Activated CD8-positive, alpha-beta memory T cell treated with anti-CD3 and anti-CD28 coated beads, Interleukin-2, amount 10 ng/mL, durations not matched to agents 7 days and 5 days (primary cell): ENCODE results near the gene ATP6AP2. TPM values are rescaled to one million over a fixed set of nuclear protein-coding genes. Genes with fewer than 3 reads are reported as not detected.

ENCODE experiments used
- ATAC-seq: fragments of 150-1000 bp; cut with Tn5 transposase; one replicate; pipeline ENCODE4 v1.10.0; 2021; ENCODE audit warnings: moderate library complexity
- CTCF ChIA-PET: fragments of 350-600 bp; sonication (Branson Sonifier 250); formaldehyde crosslinking; loops from one replicate; lab custom pipeline; 2021; ENCODE audit warnings: antibody characterized with exemption; lab: Charles Lee
- DNase-seq: peaks from one replicate; pipeline ENCODE4 v3.0.0-alpha.2; 2020
- H3K27ac Mint-ChIP-seq: one replicate; pipeline ENCODE4 v1.8.0; 2021; ENCODE audit warnings: mild to moderate bottlenecking, mixed read lengths
- H3K27me3 Mint-ChIP-seq: one replicate; pipeline ENCODE4 v1.8.0; 2021; ENCODE audit warnings: mixed read lengths
- H3K36me3 Mint-ChIP-seq: one replicate; pipeline ENCODE4 v1.8.0; 2021; ENCODE audit warnings: mild to moderate bottlenecking, mixed read lengths
- H3K4me1 Mint-ChIP-seq: one replicate; pipeline ENCODE4 v1.8.0; 2021; ENCODE audit warnings: mixed read lengths
- H3K4me3 Mint-ChIP-seq: one replicate; pipeline ENCODE4 v1.8.0; 2021; ENCODE audit warnings: mild to moderate bottlenecking, moderate library complexity, mixed read lengths
- H3K9me3 Mint-ChIP-seq: one replicate; pipeline ENCODE4 v1.8.0; 2022; ENCODE audit warnings: low read depth, mixed read lengths
- total RNA-seq, 2 experiments: library from RNA; stranded (reverse); gene quantifications; one replicate each; pipeline ENCODE4 v1.2.3, GENCODE V29; 2021

The ATP6AP2 gene
- 10 to 100 TPM; 52.1 to 67.8 TPM for total RNA-seq

- peak; percentile 96 for ATAC-seq
Observed at GRCh38 chrX:40580537-40581335, at the start of gene ATP6AP2. TSS of gene ATP6AP2 (plus strand) at chrX:40580970. CDS start at chrX:40581066, 96 bp downstream.

GRCh38 chrX:40531056-40531826, 49.5 kb upstream of the ATP6AP2 start:
- Mint-ChIP-seq H3K4me3 (no peak overlapping the region), H3K27ac (no peak overlapping the region), H3K27me3 (peaks cover 2% of the 10 kb centered on the region), H3K4me1 (no peaks in the 10 kb centered on the region), H3K36me3 (no peaks in the 10 kb centered on the region), H3K9me3 (no peaks in the 10 kb centered on the region)
- CTCF ChIA-PET: interaction anchor here (1.1 kb wide), 1 partner anchor 13 kb away, joined by 3 read pairs; no protein-coding TSS in a partner anchor
- DNase-seq: no peak
- no peak for ATAC-seq

More at GRCh38 chrX:40580537-40581335, at the start of gene ATP6AP2:
- Mint-ChIP-seq H3K4me1 (peaks cover 23% of the 10 kb centered on the region), H3K9me3 (no peaks in the 10 kb centered on the region), H3K4me3 (peak within 1 kb of the TSS; percentile 82), H3K36me3 (no peaks in the 10 kb centered on the region), H3K27ac (peak within 1 kb of the TSS; percentile 91), H3K27me3 (no peaks in the 10 kb centered on the region)
- peak; percentile 95 for DNase-seq
- CTCF ChIA-PET: interaction anchor here (0.8 to 1.6 kb wide), 3 partner anchors 9 to 42 kb away, joined by 3 to 4 read pairs (median 4); no protein-coding TSS in a partner anchor

- Mint-ChIP-seq H3K36me3 (no peaks in the 10 kb centered on the region), H3K27ac (no peak overlapping the region), H3K27me3 (peaks cover 24% of the 10 kb centered on the region), H3K9me3 (no peaks in the 10 kb centered on the region), H3K4me1 (peaks cover 18% of the 10 kb centered on the region), H3K4me3 (no peak overlapping the region)
- no peak for ATAC-seq
- no peak for DNase-seq
- CTCF ChIA-PET: no interaction called here
Observed at GRCh38 chrX:40537310-40537709, 43.5 kb upstream of the ATP6AP2 start.

- DNase-seq: no peak
- no peak overlapping the region for H3K27ac Mint-ChIP-seq
- no peak overlapping the region for H3K4me3 Mint-ChIP-seq
- CTCF ChIA-PET: interaction anchor here (0.8 to 2.7 kb wide), 4 partner anchors 18 to 255 kb away, joined by 3 to 11 read pairs (median 4); no protein-coding TSS in a partner anchor
- peaks cover 24% of the 10 kb centered on the region for H3K27me3 Mint-ChIP-seq
- H3K9me3 Mint-ChIP-seq: no peaks in the 10 kb centered on the region
- H3K36me3 Mint-ChIP-seq: no peaks in the 10 kb centered on the region
- no peak for ATAC-seq
- peaks cover 18% of the 10 kb centered on the region for H3K4me1 Mint-ChIP-seq
Observed at GRCh38 chrX:40538406-40538805, 42.4 kb upstream of the ATP6AP2 start.

- CTCF ChIA-PET: interaction anchor here (0.7 to 2.7 kb wide), 8 partner anchors 16 to 254 kb away, joined by 3 to 11 read pairs (median 3); partner anchors contain the start of gene ATP6AP2
- peak; percentile 84 for DNase-seq
- peak overlapping the region; percentile 47 for H3K27ac Mint-ChIP-seq
- no peaks in the 10 kb centered on the region for H3K36me3 Mint-ChIP-seq
- peaks cover 18% of the 10 kb centered on the region for H3K4me1 Mint-ChIP-seq
- H3K9me3 Mint-ChIP-seq: no peaks in the 10 kb centered on the region
- ATAC-seq: peak; percentile 92
- H3K4me3 Mint-ChIP-seq: no peak overlapping the region
- peaks cover 24% of the 10 kb centered on the region for H3K27me3 Mint-ChIP-seq
Observed at GRCh38 chrX:40539214-40540142, 41.3 kb upstream of the ATP6AP2 start.

- ATAC-seq (no peak), DNase-seq (no peak)
- Mint-ChIP-seq H3K36me3 (no peaks in the 10 kb centered on the region), H3K9me3 (no peaks in the 10 kb centered on the region), H3K27ac (no peak overlapping the region), H3K4me1 (peaks cover 18% of the 10 kb centered on the region), H3K4me3 (no peak overlapping the region), H3K27me3 (peaks cover 22% of the 10 kb centered on the region)
- CTCF ChIA-PET: interaction anchor here (1.0 kb wide), 2 partner anchors 109 to 252 kb away, joined by 3 to 6 read pairs; no protein-coding TSS in a partner anchor
Observed at GRCh38 chrX:40542208-40542607, 38.6 kb upstream of the ATP6AP2 start.

- Mint-ChIP-seq H3K9me3 (no peaks in the 10 kb centered on the region), H3K36me3 (no peaks in the 10 kb centered on the region), H3K27me3 (peaks cover 20% of the 10 kb centered on the region), H3K4me1 (peaks cover 18% of the 10 kb centered on the region), H3K27ac (no peak overlapping the region), H3K4me3 (no peak overlapping the region)
- ATAC-seq (no peak), DNase-seq (no peak)
- CTCF ChIA-PET: interaction anchor here (1.0 to 2.4 kb wide), 7 partner anchors 11 to 251 kb away, joined by 3 to 19 read pairs (median 4); no protein-coding TSS in a partner anchor
Observed at GRCh38 chrX:40542972-40543371, 37.8 kb upstream of the ATP6AP2 start.

GRCh38 chrX:40543661-40544328, 37.0 kb upstream of the ATP6AP2 start:
- Mint-ChIP-seq H3K27me3 (peaks cover 15% of the 10 kb centered on the region), H3K4me1 (peaks cover 15% of the 10 kb centered on the region), H3K36me3 (no peaks in the 10 kb centered on the region), H3K4me3 (no peak overlapping the region), H3K27ac (no peak overlapping the region), H3K9me3 (no peaks in the 10 kb centered on the region)
- DNase-seq (no peak), ATAC-seq (no peak)
- CTCF ChIA-PET: interaction anchor here (0.6 to 2.4 kb wide), 17 partner anchors 11 to 571 kb away, joined by 3 to 19 read pairs (median 4); no protein-coding TSS in a partner anchor

GRCh38 chrX:40544343-40545266, 36.2 kb upstream of the ATP6AP2 start:
- CTCF ChIA-PET: interaction anchor here (0.6 to 2.4 kb wide), 17 partner anchors 10 to 570 kb away, joined by 3 to 19 read pairs (median 4); no protein-coding TSS in a partner anchor
- H3K9me3 Mint-ChIP-seq: no peaks in the 10 kb centered on the region
- ATAC-seq: no peak
- no peak overlapping the region for H3K27ac Mint-ChIP-seq
- no peak for DNase-seq
- no peak overlapping the region for H3K4me3 Mint-ChIP-seq
- no peaks in the 10 kb centered on the region for H3K36me3 Mint-ChIP-seq
- peaks cover 7% of the 10 kb centered on the region for H3K4me1 Mint-ChIP-seq
- H3K27me3 Mint-ChIP-seq: peaks cover 8% of the 10 kb centered on the region

GRCh38 chrX:40546870-40547269, 33.9 kb upstream of the ATP6AP2 start:
- Mint-ChIP-seq H3K9me3 (no peaks in the 10 kb centered on the region), H3K4me3 (no peak overlapping the region), H3K4me1 (no peaks in the 10 kb centered on the region), H3K36me3 (no peaks in the 10 kb centered on the region), H3K27me3 (no peaks in the 10 kb centered on the region), H3K27ac (no peak overlapping the region)
- DNase-seq: no peak
- no peak for ATAC-seq
- CTCF ChIA-PET: no interaction called here

- no peak overlapping the region for H3K27ac Mint-ChIP-seq
- DNase-seq (no peak), ATAC-seq (no peak)
- H3K4me3 Mint-ChIP-seq: no peak overlapping the region
- H3K9me3 Mint-ChIP-seq: no peaks in the 10 kb centered on the region
- no peaks in the 10 kb centered on the region for H3K36me3 Mint-ChIP-seq
- no peaks in the 10 kb centered on the region for H3K4me1 Mint-ChIP-seq
- peaks cover 2% of the 10 kb centered on the region for H3K27me3 Mint-ChIP-seq
- CTCF ChIA-PET: no interaction called here
Observed at GRCh38 chrX:40550066-40550465, 30.7 kb upstream of the ATP6AP2 start.
